Smooth muscle cell (in vitro differentiated cells): Measurements from ENCODE around the gene ZNF611. TPM values are rescaled to one million over a fixed set of nuclear protein-coding genes. Genes with fewer than 3 reads are reported as not detected.
"Not testable (repeated sequence)": the region's sequence is repeated elsewhere in the genome, so short reads cannot be mapped to it uniquely, and the experiment has no call there.

Source experiments
- DNase-seq: peaks from one replicate; lab custom pipeline; 2025; ENCODE audit not compliant: unreplicated experiment; lab: John Stamatoyannopoulos, UW
- H2AFZ ChIP-seq: fragments of 200-600 bp; sonication (generic); 2 replicates; pipeline ENCODE4 v1.6.0; 2016; ENCODE audit warnings: antibody characterized with exemption, low read depth, mild to moderate bottlenecking
- H3F3A ChIP-seq: fragments of 200-600 bp; sonication (generic); 2 replicates; pipeline ENCODE4 v1.6.0; 2017; ENCODE audit warnings: antibody characterized with exemption, low read depth
- H3K27ac ChIP-seq: fragments of 200-600 bp; sonication (generic); 2 replicates; pipeline ENCODE4 v1.5.1; 2016; ENCODE audit warnings: low read depth, mild to moderate bottlenecking
- H3K27me3 ChIP-seq: fragments of 200-600 bp; sonication (generic); 2 replicates; pipeline ENCODE4 v1.6.1; 2016; ENCODE audit warnings: low read depth, mild to moderate bottlenecking
- H3K36me3 ChIP-seq: fragments of 200-600 bp; sonication (generic); 2 replicates; pipeline ENCODE4 v1.5.1; 2016; ENCODE audit warnings: low read depth
- H3K4me1 ChIP-seq: fragments of 200-600 bp; sonication (generic); 2 replicates; pipeline ENCODE4 v1.5.1; 2016; ENCODE audit warnings: low read depth
- H3K4me2 ChIP-seq: fragments of 200-600 bp; sonication (generic); 2 replicates; pipeline ENCODE4 v1.6.0; 2016; ENCODE audit warnings: mild to moderate bottlenecking
- H3K4me3 ChIP-seq: fragments of 200-600 bp; sonication (generic); 2 replicates; pipeline ENCODE4 v1.5.1; 2016; ENCODE audit warnings: mild to moderate bottlenecking
- H3K79me2 ChIP-seq: fragments of 200-600 bp; sonication (generic); 2 replicates; pipeline ENCODE4 v1.6.0; 2016; ENCODE audit warnings: low read depth, mild to moderate bottlenecking
- H3K9ac ChIP-seq: fragments of 200-600 bp; sonication (generic); 2 replicates; pipeline ENCODE4 v1.6.0; 2016; ENCODE audit warnings: low read depth
- H3K9me3 ChIP-seq: fragments of 200-600 bp; sonication (generic); replicated peaks from 2 replicates; pipeline ENCODE4 v1.5.1; 2016; ENCODE audit warnings: low read depth
- H4K20me1 ChIP-seq: fragments of 200-600 bp; sonication (generic); 2 replicates; pipeline ENCODE4 v1.6.0; 2016; ENCODE audit warnings: low read depth
- WGBS: methylation state at CpG from one replicate; pipeline ENCODE4 v1.1.7; 2016; ENCODE audit warnings: low lambda C conversion rate; 5-methylcytosine and 5-hydroxymethylcytosine counted together
- polyA plus RNA-seq: library from polyadenylated mRNA; unstranded; fragments of >200 nt; fragmentation: Nextera tagmentation; extraction: Ambion mirVana; gene quantifications from 2 replicates; pipeline ENCODE4 v1.2.1, GENCODE V29; 2016
- total RNA-seq: library from RNA; depleted of rRNA; stranded (reverse); fragments of >200 nt; gene quantifications from 2 replicates; pipeline ENCODE4 v1.2.3, GENCODE V29; 2014
- TF ChIP-seq, protein P1 (sequence below): fragments of 200-600 bp; sonication (generic); IDR thresholded peaks from 2 replicates; pipeline ENCODE4 v1.5.1; 2017; ENCODE audit warnings: borderline replicate concordance, mild to moderate bottlenecking, antibody characterized with exemption; ENCODE audit not compliant: insufficient read depth, poor library complexity, severe bottlenecking

Gene ZNF611
- total and polyA plus RNA-seq, 2 experiments from 2014 or later: 10.1 to 15.3 TPM

DNA sequence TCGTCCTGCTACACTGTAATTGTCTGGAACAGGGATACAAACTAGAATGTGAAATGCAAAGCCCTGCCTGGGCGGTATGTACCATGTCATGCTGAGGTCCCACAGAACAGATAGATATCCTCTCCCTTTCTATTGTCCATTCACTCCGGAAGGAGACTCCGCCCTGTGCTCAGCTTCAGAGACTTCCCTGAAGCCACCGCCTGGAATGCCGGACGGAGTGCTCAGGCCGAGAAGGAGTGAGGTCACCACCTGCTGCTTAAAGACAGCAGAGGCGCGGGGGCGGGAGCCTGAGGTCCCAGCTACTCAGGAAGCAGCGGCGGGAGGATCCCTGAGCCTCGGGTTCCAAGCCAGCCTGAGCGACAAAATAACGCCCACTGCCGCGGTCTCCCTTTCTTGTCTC lies 890 bp upstream of the ZNF611 start:
- Histone ChIP-seq H3F3A (peaks cover 10% of the 10 kb centered on the region), H3K27ac (peak overlapping the region; percentile 88), H3K79me2 (peaks cover 39% of the 10 kb centered on the region), H4K20me1 (no peaks in the 10 kb centered on the region), H3K36me3 (no peaks in the 10 kb centered on the region), H3K4me2 (peak overlapping the region; percentile 96), H2AFZ (peak overlapping the region; percentile 76), H3K27me3 (no peaks in the 10 kb centered on the region), H3K4me3 (peak overlapping the region; percentile 93), H3K9me3 (no peaks in the 10 kb centered on the region), H3K4me1 (peaks cover 17% of the 10 kb centered on the region), H3K9ac (peak overlapping the region; percentile 86)
- peak; percentile 10 for DNase-seq
- 11% methylated on average over 17 of the region's 18 CpGs for WGBS
- TF ChIP-seq, protein P1, sequence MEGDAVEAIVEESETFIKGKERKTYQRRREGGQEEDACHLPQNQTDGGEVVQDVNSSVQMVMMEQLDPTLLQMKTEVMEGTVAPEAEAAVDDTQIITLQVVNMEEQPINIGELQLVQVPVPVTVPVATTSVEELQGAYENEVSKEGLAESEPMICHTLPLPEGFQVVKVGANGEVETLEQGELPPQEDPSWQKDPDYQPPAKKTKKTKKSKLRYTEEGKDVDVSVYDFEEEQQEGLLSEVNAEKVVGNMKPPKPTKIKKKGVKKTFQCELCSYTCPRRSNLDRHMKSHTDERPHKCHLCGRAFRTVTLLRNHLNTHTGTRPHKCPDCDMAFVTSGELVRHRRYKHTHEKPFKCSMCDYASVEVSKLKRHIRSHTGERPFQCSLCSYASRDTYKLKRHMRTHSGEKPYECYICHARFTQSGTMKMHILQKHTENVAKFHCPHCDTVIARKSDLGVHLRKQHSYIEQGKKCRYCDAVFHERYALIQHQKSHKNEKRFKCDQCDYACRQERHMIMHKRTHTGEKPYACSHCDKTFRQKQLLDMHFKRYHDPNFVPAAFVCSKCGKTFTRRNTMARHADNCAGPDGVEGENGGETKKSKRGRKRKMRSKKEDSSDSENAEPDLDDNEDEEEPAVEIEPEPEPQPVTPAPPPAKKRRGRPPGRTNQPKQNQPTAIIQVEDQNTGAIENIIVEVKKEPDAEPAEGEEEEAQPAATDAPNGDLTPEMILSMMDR: no peak

- peaks cover 52% of the 10 kb centered on the region for H3K79me2 ChIP-seq
- 1% methylated on average over 39 of the region's 39 CpGs for WGBS
Measured at GRCh38 chr19:52734331-52734892, 432 bp downstream of the ZNF611 start.

GRCh38 chr19:52726051-52726450 lies 8.8 kb downstream of the ZNF611 start:
- not testable (repeated sequence) for H2AFZ ChIP-seq, H3K27me3 ChIP-seq, H3K4me2 ChIP-seq, H3F3A ChIP-seq, H3K4me1 ChIP-seq, H3K36me3 ChIP-seq, H3K27ac ChIP-seq, DNase-seq, H3K9ac ChIP-seq, H3K4me3 ChIP-seq, H4K20me1 ChIP-seq, H3K9me3 ChIP-seq
- WGBS: 96% methylated on average over 16 of the region's 16 CpGs
- H3K79me2 ChIP-seq: peaks cover 50% of the 10 kb centered on the region

More at GRCh38 chr19:52734331-52734892, 432 bp downstream of the ZNF611 start:
- H3K36me3 ChIP-seq: no peaks in the 10 kb centered on the region
- no peaks in the 10 kb centered on the region for H4K20me1 ChIP-seq
- H3K4me2 ChIP-seq: peak overlapping the region; percentile 96
- peak overlapping the region; percentile 86 for H3K9ac ChIP-seq
- TF ChIP-seq, protein P1: no peak
- peaks cover 10% of the 10 kb centered on the region for H3F3A ChIP-seq
- H3K4me1 ChIP-seq: peaks cover 16% of the 10 kb centered on the region
- no peak for DNase-seq
- peak overlapping the region; percentile 88 for H3K27ac ChIP-seq
- H3K27me3 ChIP-seq: no peaks in the 10 kb centered on the region
- no peaks in the 10 kb centered on the region for H3K9me3 ChIP-seq
- H2AFZ ChIP-seq: peak overlapping the region; percentile 97
- peak overlapping the region; percentile 93 for H3K4me3 ChIP-seq

DNA sequence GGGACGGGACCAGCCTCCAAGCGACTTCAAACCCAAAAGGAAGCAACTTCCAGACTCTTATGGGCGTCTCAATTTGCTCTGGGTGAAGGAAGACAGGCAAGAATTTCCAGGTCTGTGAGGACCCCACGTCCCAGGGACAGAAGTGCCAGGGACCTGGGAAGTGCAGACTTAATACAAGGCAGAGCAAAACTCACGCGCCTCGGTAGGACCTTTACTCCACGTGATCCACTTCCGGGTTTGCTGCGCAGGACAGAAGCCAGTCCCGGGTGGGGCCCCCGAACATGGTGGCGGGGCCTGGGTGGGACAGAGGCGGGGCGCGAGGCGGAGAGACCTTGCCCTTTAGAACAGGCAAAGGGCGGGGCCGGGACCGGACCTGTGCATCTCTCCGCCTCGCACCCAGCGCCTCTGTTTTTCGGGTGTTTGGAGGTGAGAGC lies 9.3 kb downstream of the ZNF611 start:
- Histone ChIP-seq H3K27ac (no peak overlapping the region), H3K4me1 (no peaks in the 10 kb centered on the region), H3K9me3 (no peaks in the 10 kb centered on the region), H3K4me2 (peak overlapping the region; percentile 60), H3K9ac (no peak overlapping the region), H4K20me1 (peaks cover 6% of the 10 kb centered on the region), H3K4me3 (no peak overlapping the region), H3K79me2 (peaks cover 44% of the 10 kb centered on the region), H3F3A (no peaks in the 10 kb centered on the region), H3K36me3 (no peaks in the 10 kb centered on the region), H2AFZ (no peak overlapping the region), H3K27me3 (no peaks in the 10 kb centered on the region)
- DNase-seq: no peak
- TF ChIP-seq, protein P1: no peak
- 91% methylated on average over 24 of the region's 24 CpGs for WGBS
